ENCODE results near the gene REXO1. TPM values are rescaled to one million over a fixed set of nuclear protein-coding genes. Genes with fewer than 3 reads are reported as not detected.

The REXO1 gene
- total and polyA plus RNA-seq, 2 experiments from 2014 or later: 20.2 to 90.1 TPM

DNA sequence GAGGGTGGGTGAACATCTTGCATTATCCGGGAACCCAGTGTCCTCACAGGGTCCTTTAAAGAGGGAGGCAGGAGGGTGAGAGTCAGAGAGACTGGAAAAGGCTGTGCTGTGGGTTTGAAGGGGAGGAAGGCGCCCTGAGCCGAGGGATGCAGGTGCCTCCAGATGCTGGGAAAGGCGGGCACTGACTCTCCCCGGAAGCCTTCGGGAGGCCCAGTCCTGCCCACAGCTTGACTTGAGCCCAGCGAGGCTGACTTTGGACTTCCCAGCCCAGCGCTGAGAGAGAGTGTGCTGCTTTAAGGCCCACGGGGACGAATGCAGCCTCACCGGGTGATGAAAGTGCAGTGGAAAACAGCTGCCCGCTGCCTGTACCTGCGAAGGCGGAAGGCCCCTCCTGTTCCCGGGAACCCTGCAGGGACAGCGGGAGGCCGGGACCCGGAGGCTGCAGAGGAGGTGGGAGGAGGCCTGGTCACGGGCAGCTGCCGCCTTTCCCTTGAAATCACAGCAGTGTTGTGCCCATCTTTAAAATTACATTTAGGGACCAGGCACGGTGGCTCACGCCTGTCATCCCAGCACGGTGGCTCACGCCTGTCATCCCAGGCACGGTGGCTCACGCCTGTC, 16.1 kb downstream of the REXO1 start:
- TF ChIP-seq ZNF331 (CRISPR knock-in tag; IDR thresholded peaks at IDR 0.05; ENCODE audit: low read depth) (no peak), JUNB (IDR thresholded peaks at IDR 0.05; ENCODE audit: unreplicated experiment) (no peak), ZNF114 (CRISPR knock-in tag; IDR thresholded peaks at IDR 0.05) (no peak)
- Histone ChIP-seq H3K27ac (ENCODE audit: low read depth) (no peak overlapping the region), H3F3A (replicated peaks; ENCODE audit: low read depth) (0 out of 2 replicates have a peak, but pooled peaks cover 3% of the 10 kb centered on the region), H2AFZ (no peak overlapping the region), H4K20me1 (replicated peaks; ENCODE audit: insufficient read depth) (peaks cover 12% of the 10 kb centered on the region), H3K36me3 (ENCODE audit: insufficient read depth) (no peaks in the 10 kb centered on the region), H3K4me2 (no peak overlapping the region), H3K27me3 (ENCODE audit: insufficient read depth) (no peaks in the 10 kb centered on the region), H3K4me3 (no peak overlapping the region), H3K79me2 (replicated peaks; ENCODE audit: insufficient read depth) (peaks cover 45% of the 10 kb centered on the region), H3K9me2 (ENCODE audit: insufficient read depth) (no peaks in the 10 kb centered on the region), H3K4me1 (ENCODE audit: insufficient read depth) (no peaks in the 10 kb centered on the region)
- H3K9me3 Mint-ChIP-seq: no peaks in the 10 kb centered on the region
- DNase-seq (ENCODE audit: low spot score) (no peak), ATAC-seq (no peak)
- no peaks in the 10 kb centered on the region for H3K4me1 Mint-ChIP-seq
- H3K4me3 Mint-ChIP-seq: no peak overlapping the region
- 0 out of 3 replicates have a peak, but pooled peaks cover 3% of the 10 kb centered on the region for H3K36me3 Mint-ChIP-seq (ENCODE audit: low read depth)
- H3K27ac Mint-ChIP-seq: no peak overlapping the region
- H3K27me3 Mint-ChIP-seq (ENCODE audit: insufficient read depth, low read depth, poor library complexity): peaks cover 10% of the 10 kb centered on the region

DNA sequence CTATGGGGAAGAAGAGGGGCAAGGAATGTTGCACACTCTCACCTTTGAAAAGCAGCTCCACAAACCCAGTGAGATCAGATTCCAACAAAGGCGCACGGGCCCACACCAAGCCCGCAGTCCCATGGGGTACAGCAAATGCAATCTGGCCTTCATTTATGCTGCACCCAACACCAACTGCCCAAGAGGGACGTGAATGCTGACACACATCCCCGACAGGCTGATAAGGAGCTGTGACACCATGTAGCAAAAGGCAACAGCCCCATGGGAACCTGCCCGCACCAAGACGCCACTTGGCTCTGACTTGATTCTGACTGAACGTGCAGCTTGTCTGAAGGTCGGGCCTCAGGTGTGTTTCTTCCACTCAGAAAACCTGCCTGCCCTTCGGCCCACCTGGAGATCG, 17.3 kb downstream of the REXO1 start:
- Histone ChIP-seq H3K36me3 (ENCODE audit: insufficient read depth) (no peaks in the 10 kb centered on the region), H3F3A (replicated peaks; ENCODE audit: low read depth) (0 out of 2 replicates have a peak, but pooled peaks cover under 1% of the 10 kb centered on the region), H3K4me1 (ENCODE audit: insufficient read depth) (no peaks in the 10 kb centered on the region), H3K4me3 (no peak overlapping the region), H4K20me1 (replicated peaks; ENCODE audit: insufficient read depth) (peaks cover 12% of the 10 kb centered on the region), H3K27me3 (ENCODE audit: insufficient read depth) (no peaks in the 10 kb centered on the region), H3K4me2 (no peak overlapping the region), H3K79me2 (replicated peaks; ENCODE audit: insufficient read depth) (peaks cover 34% of the 10 kb centered on the region), H2AFZ (no peak overlapping the region), H3K27ac (ENCODE audit: low read depth) (no peak overlapping the region), H3K9me2 (ENCODE audit: insufficient read depth) (no peaks in the 10 kb centered on the region)
- Mint-ChIP-seq H3K27ac (no peak overlapping the region), H3K4me3 (no peak overlapping the region), H3K27me3 (ENCODE audit: insufficient read depth, low read depth, poor library complexity) (peaks cover 10% of the 10 kb centered on the region), H3K4me1 (peaks cover 3% of the 10 kb centered on the region; the same call in 2 of the 3 replicates), H3K36me3 (ENCODE audit: low read depth) (peaks cover 4% of the 10 kb centered on the region; the same call in 2 of the 3 replicates), H3K9me3 (no peaks in the 10 kb centered on the region)
- DNase-seq (ENCODE audit: low spot score) (no peak), ATAC-seq (no peak)
- TF ChIP-seq CREB1 (CRISPR knock-in tag; IDR thresholded peaks at IDR 0.05; ENCODE audit: low read depth): no peak
- TF ChIP-seq, protein P1, sequence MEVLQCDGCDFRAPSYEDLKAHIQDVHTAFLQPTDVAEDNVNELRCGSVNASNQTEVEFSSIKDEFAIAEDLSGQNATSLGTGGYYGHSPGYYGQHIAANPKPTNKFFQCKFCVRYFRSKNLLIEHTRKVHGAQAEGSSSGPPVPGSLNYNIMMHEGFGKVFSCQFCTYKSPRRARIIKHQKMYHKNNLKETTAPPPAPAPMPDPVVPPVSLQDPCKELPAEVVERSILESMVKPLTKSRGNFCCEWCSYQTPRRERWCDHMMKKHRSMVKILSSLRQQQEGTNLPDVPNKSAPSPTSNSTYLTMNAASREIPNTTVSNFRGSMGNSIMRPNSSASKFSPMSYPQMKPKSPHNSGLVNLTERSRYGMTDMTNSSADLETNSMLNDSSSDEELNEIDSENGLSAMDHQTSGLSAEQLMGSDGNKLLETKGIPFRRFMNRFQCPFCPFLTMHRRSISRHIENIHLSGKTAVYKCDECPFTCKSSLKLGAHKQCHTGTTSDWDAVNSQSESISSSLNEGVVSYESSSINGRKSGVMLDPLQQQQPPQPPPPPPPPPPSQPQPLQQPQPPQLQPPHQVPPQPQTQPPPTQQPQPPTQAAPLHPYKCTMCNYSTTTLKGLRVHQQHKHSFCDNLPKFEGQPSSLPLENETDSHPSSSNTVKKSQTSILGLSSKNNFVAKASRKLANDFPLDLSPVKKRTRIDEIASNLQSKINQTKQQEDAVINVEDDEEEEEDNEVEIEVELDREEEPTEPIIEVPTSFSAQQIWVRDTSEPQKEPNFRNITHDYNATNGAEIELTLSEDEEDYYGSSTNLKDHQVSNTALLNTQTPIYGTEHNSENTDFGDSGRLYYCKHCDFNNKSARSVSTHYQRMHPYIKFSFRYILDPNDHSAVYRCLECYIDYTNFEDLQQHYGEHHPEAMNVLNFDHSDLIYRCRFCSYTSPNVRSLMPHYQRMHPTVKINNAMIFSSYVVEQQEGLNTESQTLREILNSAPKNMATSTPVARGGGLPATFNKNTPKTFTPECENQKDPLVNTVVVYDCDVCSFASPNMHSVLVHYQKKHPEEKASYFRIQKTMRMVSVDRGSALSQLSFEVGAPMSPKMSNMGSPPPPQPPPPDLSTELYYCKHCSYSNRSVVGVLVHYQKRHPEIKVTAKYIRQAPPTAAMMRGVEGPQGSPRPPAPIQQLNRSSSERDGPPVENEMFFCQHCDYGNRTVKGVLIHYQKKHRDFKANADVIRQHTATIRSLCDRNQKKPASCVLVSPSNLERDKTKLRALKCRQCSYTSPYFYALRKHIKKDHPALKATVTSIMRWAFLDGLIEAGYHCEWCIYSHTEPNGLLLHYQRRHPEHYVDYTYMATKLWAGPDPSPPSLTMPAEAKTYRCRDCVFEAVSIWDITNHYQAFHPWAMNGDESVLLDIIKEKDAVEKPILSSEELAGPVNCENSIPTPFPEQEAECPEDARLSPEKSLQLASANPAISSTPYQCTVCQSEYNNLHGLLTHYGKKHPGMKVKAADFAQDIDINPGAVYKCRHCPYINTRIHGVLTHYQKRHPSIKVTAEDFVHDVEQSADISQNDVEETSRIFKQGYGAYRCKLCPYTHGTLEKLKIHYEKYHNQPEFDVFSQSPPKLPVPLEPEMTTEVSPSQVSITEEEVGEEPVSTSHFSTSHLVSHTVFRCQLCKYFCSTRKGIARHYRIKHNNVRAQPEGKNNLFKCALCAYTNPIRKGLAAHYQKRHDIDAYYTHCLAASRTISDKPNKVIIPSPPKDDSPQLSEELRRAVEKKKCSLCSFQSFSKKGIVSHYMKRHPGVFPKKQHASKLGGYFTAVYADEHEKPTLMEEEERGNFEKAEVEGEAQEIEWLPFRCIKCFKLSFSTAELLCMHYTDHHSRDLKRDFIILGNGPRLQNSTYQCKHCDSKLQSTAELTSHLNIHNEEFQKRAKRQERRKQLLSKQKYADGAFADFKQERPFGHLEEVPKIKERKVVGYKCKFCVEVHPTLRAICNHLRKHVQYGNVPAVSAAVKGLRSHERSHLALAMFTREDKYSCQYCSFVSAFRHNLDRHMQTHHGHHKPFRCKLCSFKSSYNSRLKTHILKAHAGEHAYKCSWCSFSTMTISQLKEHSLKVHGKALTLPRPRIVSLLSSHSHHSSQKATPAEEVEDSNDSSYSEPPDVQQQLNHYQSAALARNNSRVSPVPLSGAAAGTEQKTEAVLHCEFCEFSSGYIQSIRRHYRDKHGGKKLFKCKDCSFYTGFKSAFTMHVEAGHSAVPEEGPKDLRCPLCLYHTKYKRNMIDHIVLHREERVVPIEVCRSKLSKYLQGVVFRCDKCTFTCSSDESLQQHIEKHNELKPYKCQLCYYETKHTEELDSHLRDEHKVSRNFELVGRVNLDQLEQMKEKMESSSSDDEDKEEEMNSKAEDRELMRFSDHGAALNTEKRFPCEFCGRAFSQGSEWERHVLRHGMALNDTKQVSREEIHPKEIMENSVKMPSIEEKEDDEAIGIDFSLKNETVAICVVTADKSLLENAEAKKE (CRISPR knock-in tag; IDR thresholded peaks at IDR 0.05): no peak
- no peak for TF ChIP-seq ZNF331 (CRISPR knock-in tag; IDR thresholded peaks at IDR 0.05; ENCODE audit: low read depth)
- TF ChIP-seq, protein P2, sequence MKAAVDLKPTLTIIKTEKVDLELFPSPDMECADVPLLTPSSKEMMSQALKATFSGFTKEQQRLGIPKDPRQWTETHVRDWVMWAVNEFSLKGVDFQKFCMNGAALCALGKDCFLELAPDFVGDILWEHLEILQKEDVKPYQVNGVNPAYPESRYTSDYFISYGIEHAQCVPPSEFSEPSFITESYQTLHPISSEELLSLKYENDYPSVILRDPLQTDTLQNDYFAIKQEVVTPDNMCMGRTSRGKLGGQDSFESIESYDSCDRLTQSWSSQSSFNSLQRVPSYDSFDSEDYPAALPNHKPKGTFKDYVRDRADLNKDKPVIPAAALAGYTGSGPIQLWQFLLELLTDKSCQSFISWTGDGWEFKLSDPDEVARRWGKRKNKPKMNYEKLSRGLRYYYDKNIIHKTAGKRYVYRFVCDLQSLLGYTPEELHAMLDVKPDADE (IDR thresholded peaks at IDR 0.05): no peak
- TF ChIP-seq POLR2AphosphoS5 (IDR thresholded peaks at IDR 0.05; ENCODE audit: low read depth): no peak
- TF ChIP-seq EZH2 (IDR thresholded peaks at IDR 0.05; ENCODE audit: low read depth, unreplicated experiment): no peak
- no peak for TF ChIP-seq JUNB (IDR thresholded peaks at IDR 0.05; ENCODE audit: unreplicated experiment)
- TF ChIP-seq, protein P3, sequence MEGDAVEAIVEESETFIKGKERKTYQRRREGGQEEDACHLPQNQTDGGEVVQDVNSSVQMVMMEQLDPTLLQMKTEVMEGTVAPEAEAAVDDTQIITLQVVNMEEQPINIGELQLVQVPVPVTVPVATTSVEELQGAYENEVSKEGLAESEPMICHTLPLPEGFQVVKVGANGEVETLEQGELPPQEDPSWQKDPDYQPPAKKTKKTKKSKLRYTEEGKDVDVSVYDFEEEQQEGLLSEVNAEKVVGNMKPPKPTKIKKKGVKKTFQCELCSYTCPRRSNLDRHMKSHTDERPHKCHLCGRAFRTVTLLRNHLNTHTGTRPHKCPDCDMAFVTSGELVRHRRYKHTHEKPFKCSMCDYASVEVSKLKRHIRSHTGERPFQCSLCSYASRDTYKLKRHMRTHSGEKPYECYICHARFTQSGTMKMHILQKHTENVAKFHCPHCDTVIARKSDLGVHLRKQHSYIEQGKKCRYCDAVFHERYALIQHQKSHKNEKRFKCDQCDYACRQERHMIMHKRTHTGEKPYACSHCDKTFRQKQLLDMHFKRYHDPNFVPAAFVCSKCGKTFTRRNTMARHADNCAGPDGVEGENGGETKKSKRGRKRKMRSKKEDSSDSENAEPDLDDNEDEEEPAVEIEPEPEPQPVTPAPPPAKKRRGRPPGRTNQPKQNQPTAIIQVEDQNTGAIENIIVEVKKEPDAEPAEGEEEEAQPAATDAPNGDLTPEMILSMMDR (conservative IDR thresholded peaks at IDR 0.05; ENCODE audit: low read depth in 2 of 2): no peak
- no peak for TF ChIP-seq EZH2phosphoT487 (IDR thresholded peaks at IDR 0.05; ENCODE audit: unreplicated experiment)
